ENCODE measurements around the gene IFNA21.
"Not testable (repeated sequence)": the region's sequence is repeated elsewhere in the genome, so short reads cannot be mapped to it uniquely, and the experiment has no call there.

IFNA21 gene

GRCh38 chr9:21153336-21154017, 13.0 kb downstream of the IFNA21 start:
- peak overlapping the region; percentile 64 for H3K27ac ChIP-seq
- no peaks in the 10 kb centered on the region for H3K36me3 ChIP-seq
- H3K27me3 ChIP-seq, result no peaks in the 10 kb centered on the region
- H3K9me3 ChIP-seq, result no peaks in the 10 kb centered on the region
- H3K4me1 ChIP-seq (ENCODE audit: control insufficient read depth in 1 of 2, insufficient read depth in 1 of 2, low read depth in 1 of 2, low read length in 1 of 2), result peaks cover 19 to 21% of the 10 kb centered on the region in 2 experiments
- peak overlapping the region in 1 of 2 experiments; percentile 11 for H3K4me3 ChIP-seq (ENCODE audit: low read depth in 1 of 2, low read length in 1 of 2)
- no peak for TF ChIP-seq CTCF (IDR thresholded peaks at IDR 0.05)

GRCh38 chr9:21144603-21145002, 21.9 kb downstream of the IFNA21 start:
- H3K4me3 ChIP-seq (ENCODE audit: low read depth in 1 of 2, low read length in 1 of 2), result no peak overlapping the region

DNA sequence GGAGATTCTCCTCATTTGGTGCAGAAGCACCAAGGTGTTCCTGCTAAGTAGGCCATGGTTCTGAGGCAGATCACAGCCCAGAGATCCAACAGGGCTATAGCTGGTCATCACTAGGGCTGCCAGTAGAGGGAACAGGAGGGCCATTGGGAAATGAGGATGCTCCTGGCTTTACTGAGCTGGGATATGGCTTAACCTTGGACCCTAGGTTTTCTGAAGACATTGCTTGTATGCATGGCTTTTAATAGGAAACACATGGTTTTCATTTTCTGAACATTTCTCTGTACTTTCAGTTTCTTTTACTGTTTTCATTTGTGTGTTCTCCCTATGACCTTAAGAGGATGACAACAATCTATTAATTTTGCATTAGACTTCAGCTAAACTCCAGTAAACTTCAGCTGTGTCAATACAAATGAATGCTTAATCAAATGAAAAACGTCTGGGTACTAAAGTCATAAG, 25.0 kb downstream of the IFNA21 start, which contains the start of gene IFNW1:
Gene IFNW1 (minus strand): TSS at position 406 of the 456 bp plus-strand sequence. CDS start 262 bp downstream, at position 144.
- Histone ChIP-seq H3K9me3 (no peaks in the 10 kb centered on the region), H3K27ac (no peak within 1 kb of the TSS), H3K4me3 (ENCODE audit: low read depth in 1 of 2, low read length in 1 of 2) (no peak within 1 kb of the TSS), H3K27me3 (no peaks in the 10 kb centered on the region), H3K4me1 (ENCODE audit: control insufficient read depth in 1 of 2, insufficient read depth in 1 of 2, low read depth in 1 of 2, low read length in 1 of 2) (no peaks in the 10 kb centered on the region), H3K36me3 (no peaks in the 10 kb centered on the region)
- no peak for TF ChIP-seq CTCF (IDR thresholded peaks at IDR 0.05)

More at GRCh38 chr9:21144603-21145002, 21.9 kb downstream of the IFNA21 start:
- no peak overlapping the region for H3K27ac ChIP-seq
- H3K27me3 ChIP-seq, result no peaks in the 10 kb centered on the region
- no peaks in the 10 kb centered on the region for H3K9me3 ChIP-seq
- no peaks in the 10 kb centered on the region for H3K4me1 ChIP-seq (ENCODE audit: control insufficient read depth in 1 of 2, insufficient read depth in 1 of 2, low read depth in 1 of 2, low read length in 1 of 2)
- no peaks in the 10 kb centered on the region for H3K36me3 ChIP-seq
- TF ChIP-seq CTCF (IDR thresholded peaks at IDR 0.05), result no peak

DNA sequence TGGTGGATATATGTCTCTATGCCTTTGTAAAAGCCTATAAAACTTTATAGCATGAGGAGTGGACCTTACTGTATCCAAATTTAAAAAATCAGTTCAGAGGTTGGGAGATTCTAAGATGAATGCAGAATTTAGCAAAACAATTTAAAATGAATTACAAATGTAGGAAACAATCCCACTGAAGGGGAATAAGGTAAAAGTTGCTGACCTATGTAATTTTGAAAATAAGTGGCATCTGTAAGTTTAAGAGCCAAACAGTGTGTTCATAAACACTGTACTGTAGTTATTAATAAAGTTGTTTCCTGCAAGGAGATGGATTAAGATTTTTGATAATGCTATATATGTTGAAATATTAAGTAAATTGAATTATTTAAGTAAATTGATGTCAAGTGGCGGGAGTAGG, 29.4 kb downstream of the IFNA21 start:
- no peaks in the 10 kb centered on the region for H3K27me3 ChIP-seq

DNA sequence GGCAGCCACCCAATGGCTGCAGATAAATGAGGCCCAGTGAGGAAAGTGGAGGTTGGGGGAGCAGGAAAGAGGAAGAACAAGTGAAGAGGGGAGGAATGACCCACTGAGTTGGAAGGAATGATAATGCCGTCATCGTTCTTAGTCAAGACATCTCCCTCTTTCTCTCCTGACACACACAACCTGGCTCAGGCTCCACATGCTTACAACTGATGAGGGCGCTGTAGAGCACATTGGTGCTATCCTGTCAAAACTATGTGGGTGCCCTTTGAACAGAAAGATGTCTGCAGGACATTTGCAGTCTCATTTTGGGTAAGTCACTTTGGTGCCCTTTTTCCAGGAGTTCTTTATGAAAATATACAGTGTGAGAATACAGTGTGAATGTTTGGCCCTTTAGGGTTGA, 30.7 kb downstream of the IFNA21 start:
- Histone ChIP-seq H3K9me3 (no peaks in the 10 kb centered on the region), H3K4me1 (ENCODE audit: control insufficient read depth in 1 of 2, insufficient read depth in 1 of 2, low read depth in 1 of 2, low read length in 1 of 2) (peaks cover 10 to 18% of the 10 kb centered on the region in 2 experiments), H3K27ac (no peak overlapping the region), H3K36me3 (no peaks in the 10 kb centered on the region), H3K27me3 (no peaks in the 10 kb centered on the region), H3K4me3 (ENCODE audit: low read depth in 1 of 2, low read length in 1 of 2) (no peak overlapping the region)
- TF ChIP-seq CTCF (IDR thresholded peaks at IDR 0.05), result no peak

More for the DNA sequence above, 29.4 kb downstream of the IFNA21 start:
- Histone ChIP-seq H3K4me1 (ENCODE audit: control insufficient read depth in 1 of 2, insufficient read depth in 1 of 2, low read depth in 1 of 2, low read length in 1 of 2) (peaks cover 10 to 16% of the 10 kb centered on the region in 2 experiments), H3K9me3 (no peaks in the 10 kb centered on the region), H3K36me3 (no peaks in the 10 kb centered on the region), H3K27ac (no peak overlapping the region), H3K4me3 (ENCODE audit: low read depth in 1 of 2, low read length in 1 of 2) (no peak overlapping the region)
- TF ChIP-seq CTCF (IDR thresholded peaks at IDR 0.05), result no peak

DNA sequence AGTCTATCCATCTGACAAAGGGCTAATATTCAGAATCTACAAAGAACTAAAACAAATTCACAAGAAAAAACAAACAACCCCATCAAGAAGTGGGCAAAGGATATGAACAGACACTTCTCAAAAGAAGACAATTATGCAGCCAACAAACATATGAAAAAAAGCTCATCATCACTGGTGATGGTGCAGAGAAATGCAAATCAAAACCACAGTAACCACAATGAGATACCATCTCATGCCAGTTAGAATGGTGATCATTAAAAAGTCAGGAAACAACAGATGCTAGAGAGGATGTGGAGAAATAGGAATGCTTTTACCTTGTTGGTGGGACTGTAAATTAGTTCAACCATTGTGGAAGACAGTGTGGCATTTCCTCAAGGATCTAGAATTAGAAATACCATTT, 38.3 kb downstream of the IFNA21 start:
- not testable (repeated sequence) for H3K4me3 ChIP-seq (ENCODE audit: low read depth in 1 of 2, low read length in 1 of 2); H3K9me3 ChIP-seq; H3K27ac ChIP-seq; H3K36me3 ChIP-seq; H3K27me3 ChIP-seq
- peaks cover 3 to 14% of the 10 kb centered on the region in 2 experiments for H3K4me1 ChIP-seq (ENCODE audit: control insufficient read depth in 1 of 2, insufficient read depth in 1 of 2, low read depth in 1 of 2, low read length in 1 of 2)

All from neutrophil (primary cell).